Panc1 (cell line): ENCODE results near the gene PIWIL1. TPM values are rescaled to one million over a fixed set of nuclear protein-coding genes. Genes with fewer than 3 reads are reported as not detected.
A peak's percentile ranks its signal among the peaks of the same experiment; 100 is the strongest.

Experiments
- ATAC-seq: fragments of 200-7000 bp; cut with Tn5 transposase; 2 replicates; pipeline ENCODE4 v1.9.1; 2020; ENCODE audit warnings: mild to moderate bottlenecking, moderate library complexity
- Bru-seq: library from RNA; stranded (reverse); fragments of 400-500 nt; gene quantifications from one replicate; lab custom pipeline; 2021; lab: Mats Ljungman, UMichigan
- BruChase-seq, 2 experiments: library from RNA; stranded (reverse); fragments of 400-500 nt; gene quantifications; one replicate each; lab custom pipeline; 2021; lab: Mats Ljungman, UMichigan
- BruUV-seq: library from RNA; stranded (reverse); fragments of 400-500 nt; replicated peaks from 2 replicates; lab custom pipeline; 2021; lab: Mats Ljungman, UMichigan
- CTCF ChIA-PET: fragments of 300-600 bp; sonication (Branson Sonifier 250); formaldehyde crosslinking; loops from one replicate; lab custom pipeline; 2022; ENCODE audit warnings: antibody characterized with exemption; lab: Charles Lee
- POLR2A ChIA-PET: fragments of 300-600 bp; sonication (Branson Sonifier 250); formaldehyde crosslinking; loops from one replicate; lab custom pipeline; 2022; ENCODE audit warnings: antibody characterized with exemption; lab: Charles Lee
- DNase-seq: peaks from one replicate; pipeline ENCODE4 v3.0.0-alpha.2; 2010; ENCODE audit warnings: low read depth, low spot score
- H3K27ac ChIP-seq: 2 replicates; pipeline ENCODE4 v1.5.1; 2011; ENCODE audit warnings: mild to moderate bottlenecking, low read length, inconsistent platforms
- H3K27me3 ChIP-seq: fragments of 200-500 bp; sonication (Bioruptor generic); 2 replicates; pipeline ENCODE4 v1.6.0; 2014; ENCODE audit warnings: low read length, inconsistent platforms; ENCODE audit not compliant: control insufficient read depth, insufficient read depth
- H3K36me3 ChIP-seq: fragments of 200-500 bp; sonication (Bioruptor generic); 2 replicates; pipeline ENCODE4 v1.5.1; 2014; ENCODE audit warnings: inconsistent platforms, mild to moderate bottlenecking, low read length, moderate library complexity; ENCODE audit not compliant: control insufficient read depth, insufficient read depth
- H3K4me1 ChIP-seq: 2 replicates; pipeline ENCODE4 v1.5.1; 2011; ENCODE audit warnings: inconsistent platforms, mild to moderate bottlenecking, low read length, moderate library complexity; ENCODE audit not compliant: control insufficient read depth, insufficient read depth
- H3K4me3 ChIP-seq, 2 experiments: 2 replicates each; pipeline ENCODE4 v1.5.1; 2011 to 2012; ENCODE audit warnings: low read depth in 2 of 2, low read length in 2 of 2, mild to moderate bottlenecking in 2 of 2, inconsistent platforms in 1 of 2, moderate library complexity in 1 of 2
- H3K9me3 ChIP-seq: fragments of 200-500 bp; sonication (Bioruptor generic); 2 replicates; pipeline ENCODE4 v1.5.1; 2014; ENCODE audit warnings: low read depth, mild to moderate bottlenecking, inconsistent platforms, low read length, moderate library complexity; ENCODE audit not compliant: control insufficient read depth, insufficient read depth
- POLR2AphosphoS5 ChIP-seq: IDR thresholded peaks from 2 replicates; pipeline ENCODE4 v1.6.1; 2012; ENCODE audit warnings: mild to moderate bottlenecking, low read depth, low read length, moderate library complexity
- SIN3A ChIP-seq: IDR thresholded peaks from 2 replicates; pipeline ENCODE4 v1.6.1; 2012; ENCODE audit warnings: low read depth, mild to moderate bottlenecking, low read length, moderate library complexity, borderline replicate concordance; ENCODE audit not compliant: insufficient read depth
- TCF7L2 ChIP-seq: IDR thresholded peaks from 2 replicates; pipeline ENCODE4 v1.6.1; 2011; ENCODE audit warnings: mild to moderate bottlenecking, low read depth, low read length, inconsistent platforms
- in situ Hi-C: cut with HindIII; loops from 2 replicates; pipeline ENCODE4 v1.10.0; 2016; ENCODE audit warnings: low sequenced_read_pairs, low pct_unique_long_range_greater_than_20kb
- intact Hi-C: fragments of 100-400 bp; cut with micrococcal nuclease; formaldehyde crosslinking; loops from one replicate; pipeline ENCODE4 v1.10.0; 2022; ENCODE audit not compliant: unreplicated experiment
- long read RNA-seq: library from polyadenylated mRNA; unstranded; transcript quantifications from one replicate; pipeline ENCODE4 v2.0.0, GENCODE V29; 2021; ENCODE audit not compliant: unreplicated experiment
- polyA plus RNA-seq: library from polyadenylated mRNA; unstranded; fragments of >200 nt; gene quantifications from one replicate; pipeline ENCODE4 v1.2.1, GENCODE V29; 2012; ENCODE audit warnings: missing spikeins; ENCODE audit not compliant: insufficient read length
- total RNA-seq: library from RNA; stranded (reverse); gene quantifications from one replicate; pipeline ENCODE4 v1.2.1, GENCODE V29; 2021; ENCODE audit not compliant: unreplicated experiment
- TF ChIP-seq, protein P1 (sequence below): fragments of 450-650 bp; IDR thresholded peaks from 2 replicates; pipeline ENCODE4 v1.5.1; 2017; ENCODE audit warnings: mild to moderate bottlenecking
- TF ChIP-seq, protein P2 (sequence below), 2 experiments: IDR thresholded peaks; 2 replicates each; pipeline ENCODE4 v1.6.1; 2011 to 2012; ENCODE audit warnings: low read depth in 2 of 2, control low read depth in 1 of 2, low read length in 1 of 2, mild to moderate bottlenecking in 1 of 2, moderate library complexity in 1 of 2; ENCODE audit not compliant: insufficient read depth in 1 of 2

PIWIL1 gene
- total RNA-seq (not detected), Bru-seq, nascent RNA (not detected), BruChase-seq, experiment 1, labeled RNA remaining after a 2-hour chase (percentile 3 among the genes with signal in this experiment), BruChase-seq, experiment 2, labeled RNA remaining after a 6-hour chase (not detected)
- 0.07 TPM for polyA plus RNA-seq
- long read RNA-seq: 0 reads

DNA sequence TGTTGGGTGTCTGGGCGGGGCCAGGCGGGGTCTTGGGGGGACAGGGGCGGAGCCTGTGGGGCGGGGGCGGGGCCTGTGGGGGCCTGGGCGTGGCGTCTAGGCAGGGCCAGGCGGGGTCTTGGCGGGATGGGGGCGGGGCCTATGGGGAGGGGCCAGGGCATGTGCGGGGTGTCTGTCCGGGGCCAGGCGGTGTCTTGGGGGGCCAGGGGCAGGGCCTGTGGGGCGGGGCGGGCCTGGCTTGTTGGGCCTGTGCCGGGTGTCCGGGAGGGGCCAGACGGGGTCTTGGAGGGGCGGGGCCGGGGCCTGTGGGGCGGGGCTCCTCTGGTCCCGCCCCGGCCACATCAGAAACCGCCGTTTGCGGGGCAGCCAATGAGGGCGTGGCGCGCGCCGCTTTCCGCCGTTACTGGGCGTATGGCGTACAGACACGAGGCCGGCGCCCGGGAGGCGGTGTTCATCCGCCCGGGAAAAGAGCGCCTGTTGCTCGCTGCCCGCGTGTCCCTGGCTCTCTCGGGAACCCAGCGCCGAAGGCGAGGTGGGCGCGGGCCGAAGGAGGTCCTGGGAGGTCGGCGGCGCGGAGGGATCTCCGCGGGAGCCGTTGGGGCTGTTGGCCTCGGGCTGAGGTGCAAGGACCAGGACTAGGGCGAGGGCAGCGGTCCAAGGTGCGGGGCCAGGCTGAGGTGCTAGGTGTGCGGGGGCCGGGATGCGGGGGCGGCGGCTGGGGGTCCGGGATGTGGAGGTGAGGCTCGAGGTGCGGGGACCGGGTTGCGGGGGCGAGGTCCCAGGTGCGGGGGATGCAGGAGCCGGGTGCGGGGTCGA lies at the start of gene PIWIL1:
PIWIL1 (plus strand) TSS at position 400 of the 816 bp plus-strand sequence. CDS start 4,705 bp downstream, outside the sequence.
- no peaks in the 10 kb centered on the region; the same call in 1 of the 2 replicates for H3K4me1 ChIP-seq
- in situ Hi-C loops (no loop called here), intact Hi-C loops (loop anchor here (5.0 kb wide), 1 partner anchor 305 kb away; no protein-coding TSS in a partner anchor)
- H3K27me3 ChIP-seq: no peaks in the 10 kb centered on the region
- no TSS peak for BruUV-seq
- H3K4me3 ChIP-seq: no peak within 1 kb of the TSS
- TF ChIP-seq SIN3A (no peak), TCF7L2 (no peak), POLR2AphosphoS5 (no peak)
- TF ChIP-seq, protein P1, sequence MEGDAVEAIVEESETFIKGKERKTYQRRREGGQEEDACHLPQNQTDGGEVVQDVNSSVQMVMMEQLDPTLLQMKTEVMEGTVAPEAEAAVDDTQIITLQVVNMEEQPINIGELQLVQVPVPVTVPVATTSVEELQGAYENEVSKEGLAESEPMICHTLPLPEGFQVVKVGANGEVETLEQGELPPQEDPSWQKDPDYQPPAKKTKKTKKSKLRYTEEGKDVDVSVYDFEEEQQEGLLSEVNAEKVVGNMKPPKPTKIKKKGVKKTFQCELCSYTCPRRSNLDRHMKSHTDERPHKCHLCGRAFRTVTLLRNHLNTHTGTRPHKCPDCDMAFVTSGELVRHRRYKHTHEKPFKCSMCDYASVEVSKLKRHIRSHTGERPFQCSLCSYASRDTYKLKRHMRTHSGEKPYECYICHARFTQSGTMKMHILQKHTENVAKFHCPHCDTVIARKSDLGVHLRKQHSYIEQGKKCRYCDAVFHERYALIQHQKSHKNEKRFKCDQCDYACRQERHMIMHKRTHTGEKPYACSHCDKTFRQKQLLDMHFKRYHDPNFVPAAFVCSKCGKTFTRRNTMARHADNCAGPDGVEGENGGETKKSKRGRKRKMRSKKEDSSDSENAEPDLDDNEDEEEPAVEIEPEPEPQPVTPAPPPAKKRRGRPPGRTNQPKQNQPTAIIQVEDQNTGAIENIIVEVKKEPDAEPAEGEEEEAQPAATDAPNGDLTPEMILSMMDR: no peak
- TF ChIP-seq, protein P2, sequence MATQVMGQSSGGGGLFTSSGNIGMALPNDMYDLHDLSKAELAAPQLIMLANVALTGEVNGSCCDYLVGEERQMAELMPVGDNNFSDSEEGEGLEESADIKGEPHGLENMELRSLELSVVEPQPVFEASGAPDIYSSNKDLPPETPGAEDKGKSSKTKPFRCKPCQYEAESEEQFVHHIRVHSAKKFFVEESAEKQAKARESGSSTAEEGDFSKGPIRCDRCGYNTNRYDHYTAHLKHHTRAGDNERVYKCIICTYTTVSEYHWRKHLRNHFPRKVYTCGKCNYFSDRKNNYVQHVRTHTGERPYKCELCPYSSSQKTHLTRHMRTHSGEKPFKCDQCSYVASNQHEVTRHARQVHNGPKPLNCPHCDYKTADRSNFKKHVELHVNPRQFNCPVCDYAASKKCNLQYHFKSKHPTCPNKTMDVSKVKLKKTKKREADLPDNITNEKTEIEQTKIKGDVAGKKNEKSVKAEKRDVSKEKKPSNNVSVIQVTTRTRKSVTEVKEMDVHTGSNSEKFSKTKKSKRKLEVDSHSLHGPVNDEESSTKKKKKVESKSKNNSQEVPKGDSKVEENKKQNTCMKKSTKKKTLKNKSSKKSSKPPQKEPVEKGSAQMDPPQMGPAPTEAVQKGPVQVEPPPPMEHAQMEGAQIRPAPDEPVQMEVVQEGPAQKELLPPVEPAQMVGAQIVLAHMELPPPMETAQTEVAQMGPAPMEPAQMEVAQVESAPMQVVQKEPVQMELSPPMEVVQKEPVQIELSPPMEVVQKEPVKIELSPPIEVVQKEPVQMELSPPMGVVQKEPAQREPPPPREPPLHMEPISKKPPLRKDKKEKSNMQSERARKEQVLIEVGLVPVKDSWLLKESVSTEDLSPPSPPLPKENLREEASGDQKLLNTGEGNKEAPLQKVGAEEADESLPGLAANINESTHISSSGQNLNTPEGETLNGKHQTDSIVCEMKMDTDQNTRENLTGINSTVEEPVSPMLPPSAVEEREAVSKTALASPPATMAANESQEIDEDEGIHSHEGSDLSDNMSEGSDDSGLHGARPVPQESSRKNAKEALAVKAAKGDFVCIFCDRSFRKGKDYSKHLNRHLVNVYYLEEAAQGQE (IDR thresholded peaks at IDR 0.05; ENCODE audit: insufficient read depth in 1 of 2, low read depth in 2 of 2, low read length in 1 of 2): no peak
- no peaks in the 10 kb centered on the region for H3K9me3 ChIP-seq
- no peak for DNase-seq
- ChIA-PET CTCF (no interaction called here), POLR2A (no interaction called here)
- no peak within 1 kb of the TSS for H3K27ac ChIP-seq
- no peak for ATAC-seq
- H3K36me3 ChIP-seq: no peaks in the 10 kb centered on the region

DNA sequence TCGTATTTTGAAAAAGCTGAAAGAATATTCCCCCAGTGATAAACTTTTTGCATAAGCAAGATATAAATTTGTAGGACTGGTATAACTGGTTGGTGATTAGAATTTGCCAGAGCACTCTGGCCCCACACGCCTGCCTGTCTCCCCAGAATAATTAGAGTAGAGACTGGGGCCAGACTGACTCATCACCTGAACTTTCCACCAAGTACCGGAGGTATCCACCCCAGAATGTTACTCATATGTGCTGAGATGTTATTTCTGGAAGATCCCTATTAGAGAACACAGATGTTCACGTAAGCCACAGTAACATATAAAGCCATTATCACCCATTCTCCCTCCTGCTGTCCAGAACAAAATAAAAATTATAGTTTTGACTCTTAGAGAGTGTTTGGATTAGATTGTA lies 49.5 kb upstream of the PIWIL1 start:
- no peak for ATAC-seq
- TF ChIP-seq, protein P1: no peak
- TF ChIP-seq POLR2AphosphoS5 (no peak), TCF7L2 (no peak), SIN3A (no peak)
- TF ChIP-seq, protein P2 (IDR thresholded peaks at IDR 0.05; ENCODE audit: insufficient read depth in 1 of 2, low read depth in 2 of 2, low read length in 1 of 2): no peak
- Histone ChIP-seq H3K4me1 (no peaks in the 10 kb centered on the region; the same call in 1 of the 2 replicates), H3K27ac (no peak overlapping the region), H3K27me3 (peaks cover 8% of the 10 kb centered on the region; the same call in 1 of the 2 replicates), H3K9me3 (no peaks in the 10 kb centered on the region), H3K36me3 (no peaks in the 10 kb centered on the region), H3K4me3 (no peak overlapping the region)
- in situ Hi-C loops: no loop called here
- ChIA-PET CTCF (no interaction called here), POLR2A (no interaction called here)
- no peak for DNase-seq
- intact Hi-C loops: no loop called here
- no TSS peak for BruUV-seq
